ENCODE results near the gene SBK2.

DNA sequence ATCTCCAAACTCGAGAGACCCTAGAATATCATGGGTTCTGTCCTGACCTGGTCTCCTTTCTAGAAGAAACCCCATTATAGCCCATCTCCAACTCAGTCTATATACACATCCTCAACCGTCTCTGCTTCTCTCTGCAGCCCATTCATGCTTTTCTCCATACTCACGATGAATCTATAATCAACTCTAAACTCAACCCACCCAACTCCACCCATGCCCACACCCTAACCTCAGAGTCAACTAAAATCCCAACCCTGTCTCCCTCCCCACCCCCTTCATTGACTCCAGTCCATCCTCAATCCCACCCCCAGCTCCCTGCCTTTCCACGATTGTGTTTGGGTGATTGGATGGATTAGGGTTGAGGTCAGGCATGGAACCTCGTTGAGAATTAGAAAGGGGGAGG is 6.6 kb upstream of the SBK2 start:
- TF ChIP-seq, protein P1, sequence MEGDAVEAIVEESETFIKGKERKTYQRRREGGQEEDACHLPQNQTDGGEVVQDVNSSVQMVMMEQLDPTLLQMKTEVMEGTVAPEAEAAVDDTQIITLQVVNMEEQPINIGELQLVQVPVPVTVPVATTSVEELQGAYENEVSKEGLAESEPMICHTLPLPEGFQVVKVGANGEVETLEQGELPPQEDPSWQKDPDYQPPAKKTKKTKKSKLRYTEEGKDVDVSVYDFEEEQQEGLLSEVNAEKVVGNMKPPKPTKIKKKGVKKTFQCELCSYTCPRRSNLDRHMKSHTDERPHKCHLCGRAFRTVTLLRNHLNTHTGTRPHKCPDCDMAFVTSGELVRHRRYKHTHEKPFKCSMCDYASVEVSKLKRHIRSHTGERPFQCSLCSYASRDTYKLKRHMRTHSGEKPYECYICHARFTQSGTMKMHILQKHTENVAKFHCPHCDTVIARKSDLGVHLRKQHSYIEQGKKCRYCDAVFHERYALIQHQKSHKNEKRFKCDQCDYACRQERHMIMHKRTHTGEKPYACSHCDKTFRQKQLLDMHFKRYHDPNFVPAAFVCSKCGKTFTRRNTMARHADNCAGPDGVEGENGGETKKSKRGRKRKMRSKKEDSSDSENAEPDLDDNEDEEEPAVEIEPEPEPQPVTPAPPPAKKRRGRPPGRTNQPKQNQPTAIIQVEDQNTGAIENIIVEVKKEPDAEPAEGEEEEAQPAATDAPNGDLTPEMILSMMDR (conservative IDR thresholded peaks at IDR 0.05) = no peak
- no peak for TF ChIP-seq EZH2 (IDR thresholded peaks at IDR 0.05; ENCODE audit: low read depth)

All from PC-9 (cell line).